MM.1S (cell line): Measurements from ENCODE around the gene DBN1.

Source experiments
- DNase-seq: peaks from one replicate; pipeline ENCODE4 v3.0.0-alpha.2; 2015
- H2AFZ ChIP-seq: fragments of 300-600 bp; sonication (generic); 2 replicates; pipeline ENCODE4 v1.6.0; 2016; ENCODE audit warnings: antibody characterized with exemption, low read length
- H3F3A ChIP-seq: fragments of 300-600 bp; sonication (generic); 2 replicates; pipeline ENCODE4 v1.6.1; 2016; ENCODE audit warnings: mild to moderate bottlenecking, antibody characterized with exemption, low read length, moderate library complexity, mixed read lengths; ENCODE audit not compliant: insufficient read depth
- H3K27ac ChIP-seq: fragments of 300-600 bp; sonication (generic); 2 replicates; pipeline ENCODE4 v1.5.1; 2016; ENCODE audit warnings: mild to moderate bottlenecking, low read length
- H3K27me3 ChIP-seq: fragments of 300-600 bp; sonication (generic); replicated peaks from 2 replicates; pipeline ENCODE4 v1.6.0; 2016; ENCODE audit warnings: low read length; ENCODE audit not compliant: insufficient read depth
- H3K36me3 ChIP-seq: fragments of 300-600 bp; sonication (generic); replicated peaks from 2 replicates; pipeline ENCODE4 v1.6.1; 2016; ENCODE audit warnings: mild to moderate bottlenecking, low read length, mixed read lengths; ENCODE audit not compliant: insufficient read depth
- H3K4me1 ChIP-seq: fragments of 300-600 bp; sonication (generic); 2 replicates; pipeline ENCODE4 v1.6.1; 2016; ENCODE audit warnings: low read length, mixed read lengths
- H3K4me2 ChIP-seq: fragments of 300-600 bp; sonication (generic); 2 replicates; pipeline ENCODE4 v1.6.0; 2016; ENCODE audit warnings: low read depth, low read length
- H3K4me3 ChIP-seq: fragments of 300-600 bp; sonication (generic); 2 replicates; pipeline ENCODE4 v1.5.1; 2016; ENCODE audit warnings: low read length, mixed read lengths
- H3K79me2 ChIP-seq: fragments of 300-600 bp; sonication (generic); 2 replicates; pipeline ENCODE4 v1.6.1; 2016; ENCODE audit warnings: mixed run types, low read length, mixed read lengths
- H3K9ac ChIP-seq: fragments of 300-600 bp; sonication (generic); 2 replicates; pipeline ENCODE4 v1.6.1; 2016; ENCODE audit warnings: low read length, mixed read lengths
- H3K9me2 ChIP-seq: fragments of 300-600 bp; sonication (generic); replicated peaks from 2 replicates; pipeline ENCODE4 v1.6.1; 2016; ENCODE audit warnings: mild to moderate bottlenecking, low read length, mixed read lengths; ENCODE audit not compliant: insufficient read depth
- H3K9me3 ChIP-seq: fragments of 300-600 bp; sonication (generic); replicated peaks from 2 replicates; pipeline ENCODE4 v1.6.1; 2016; ENCODE audit warnings: mild to moderate bottlenecking, low read length, mixed read lengths; ENCODE audit not compliant: insufficient read depth
- H4K20me1 ChIP-seq: fragments of 300-600 bp; sonication (generic); 2 replicates; pipeline ENCODE4 v1.6.1; 2016; ENCODE audit warnings: mild to moderate bottlenecking, low read length, moderate library complexity, mixed read lengths; ENCODE audit not compliant: insufficient read depth
- CTCF ChIP-seq: fragments of 300-600 bp; sonication (generic); IDR thresholded peaks from 2 replicates; pipeline ENCODE4 v1.5.1; 2016; ENCODE audit warnings: antibody characterized with exemption, low read length, mixed read lengths
- EZH2 ChIP-seq: fragments of 300-600 bp; sonication (generic); optimal IDR thresholded peaks from 2 replicates; pipeline ENCODE3; 2017; ENCODE audit warnings: low read depth, mild to moderate bottlenecking, antibody characterized with exemption, low read length, mixed read lengths
- EZH2phosphoT487 ChIP-seq: fragments of 300-600 bp; sonication (generic); IDR thresholded peaks from 2 replicates; pipeline ENCODE4 v1.6.1; 2018; ENCODE audit warnings: antibody characterized with exemption, low read length

DBN1 gene

GRCh38 chr5:177434437-177434836 is 39.0 kb downstream of the DBN1 start:
- H3K36me3 ChIP-seq = peaks cover 23% of the 10 kb centered on the region
- no peak overlapping the region for H3K27ac ChIP-seq

DNA sequence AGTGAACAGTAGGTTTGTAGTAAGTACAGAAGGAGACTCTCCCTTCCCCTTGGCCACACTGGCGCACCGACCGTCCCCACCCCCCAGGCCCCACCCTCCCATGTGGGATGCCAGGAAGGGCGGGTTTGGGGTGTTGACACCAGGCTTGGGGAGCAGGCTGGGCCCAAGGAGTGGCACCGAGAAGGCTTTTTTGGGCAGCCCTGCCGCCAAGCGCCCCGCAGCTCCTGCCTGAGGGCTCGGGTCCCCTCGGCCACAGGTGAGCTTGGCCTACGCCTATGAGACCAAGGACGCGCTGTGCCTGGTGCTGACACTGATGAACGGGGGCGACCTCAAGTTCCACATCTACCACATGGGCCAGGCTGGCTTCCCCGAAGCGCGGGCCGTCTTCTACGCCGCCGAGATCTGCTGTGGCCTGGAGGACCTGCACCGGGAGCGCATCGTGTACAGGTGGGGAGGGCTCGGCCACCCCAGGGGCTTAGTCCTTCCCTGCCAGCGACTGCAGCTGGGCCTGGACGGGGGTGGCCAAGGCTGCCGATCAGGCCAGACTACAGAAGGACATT is 39.7 kb downstream of the DBN1 start:
- Histone ChIP-seq H4K20me1 (no peaks in the 10 kb centered on the region), H3K27ac (no peak overlapping the region), H3K27me3 (no peaks in the 10 kb centered on the region), H3K4me1 (peaks cover 38% of the 10 kb centered on the region), H3K36me3 (peaks cover 23% of the 10 kb centered on the region), H3K9me3 (no peaks in the 10 kb centered on the region), H3K4me2 (no peak overlapping the region), H3K79me2 (peaks cover 69% of the 10 kb centered on the region), H3K9me2 (no peaks in the 10 kb centered on the region), H3K4me3 (no peak overlapping the region), H3K9ac (no peak overlapping the region), H2AFZ (no peak overlapping the region), H3F3A (peaks cover 31% of the 10 kb centered on the region)
- no peak for TF ChIP-seq EZH2
- no peak for TF ChIP-seq CTCF
- no peak for TF ChIP-seq EZH2phosphoT487
- DNase-seq = no peak

More at GRCh38 chr5:177434437-177434836, 39.0 kb downstream of the DBN1 start:
- H3K9me3 ChIP-seq = no peaks in the 10 kb centered on the region
- H4K20me1 ChIP-seq = no peaks in the 10 kb centered on the region
- DNase-seq = no peak
- no peaks in the 10 kb centered on the region for H3K9me2 ChIP-seq
- H3K9ac ChIP-seq = no peak overlapping the region
- H3K4me3 ChIP-seq = no peak overlapping the region
- H2AFZ ChIP-seq = no peak overlapping the region
- H3K79me2 ChIP-seq = peaks cover 62% of the 10 kb centered on the region
- no peak for TF ChIP-seq EZH2phosphoT487
- no peak for TF ChIP-seq CTCF
- no peak for TF ChIP-seq EZH2
- H3K27me3 ChIP-seq = no peaks in the 10 kb centered on the region
- H3K4me1 ChIP-seq = peaks cover 31% of the 10 kb centered on the region
- peaks cover 24% of the 10 kb centered on the region for H3F3A ChIP-seq
- no peak overlapping the region for H3K4me2 ChIP-seq

- Histone ChIP-seq H3K9me3 (no peaks in the 10 kb centered on the region), H3K4me2 (no peak overlapping the region), H4K20me1 (no peaks in the 10 kb centered on the region), H3K9me2 (no peaks in the 10 kb centered on the region), H3K27me3 (no peaks in the 10 kb centered on the region), H2AFZ (no peak overlapping the region), H3K4me3 (no peak overlapping the region), H3K36me3 (peaks cover 23% of the 10 kb centered on the region), H3F3A (peaks cover 38% of the 10 kb centered on the region), H3K9ac (no peak overlapping the region), H3K79me2 (peaks cover 76% of the 10 kb centered on the region), H3K27ac (peak overlapping the region; percentile 98; the same call in 1 of the 2 replicates), H3K4me1 (peaks cover 44% of the 10 kb centered on the region)
- TF ChIP-seq EZH2phosphoT487 = no peak
- no peak for TF ChIP-seq CTCF
- TF ChIP-seq EZH2 = no peak
- no peak for DNase-seq
These were observed 40.4 kb downstream of the DBN1 start for GRCh38 chr5:177432839-177433657.
